ENCODE measurements around the gene PITX1. TPM values are rescaled to one million over a fixed set of nuclear protein-coding genes. Genes with fewer than 3 reads are reported as not detected.

PITX1 gene
- total RNA-seq, 1 experiment from 2014 or later, result 173 TPM

- Histone ChIP-seq H3K9me2 (replicated peaks; ENCODE audit: insufficient read depth, low read length) (no peaks in the 10 kb centered on the region), H3K4me1 (ENCODE audit: low read length) (peaks cover 24% of the 10 kb centered on the region), H3K36me3 (ENCODE audit: insufficient read depth, low read length) (peaks cover 4% of the 10 kb centered on the region; the same call in 1 of the 2 replicates), H2AFZ (ENCODE audit: low read length) (no peak overlapping the region), H3K79me2 (ENCODE audit: low read length) (no peaks in the 10 kb centered on the region), H3K27ac (ENCODE audit: low read length) (no peak overlapping the region), H3K4me2 (ENCODE audit: low read depth, low read length, poor library complexity, severe bottlenecking) (no peak overlapping the region), H3K9ac (ENCODE audit: low read length) (no peak overlapping the region), H4K20me1 (ENCODE audit: insufficient read depth, low read depth, low read length) (no peaks in the 10 kb centered on the region), H3K4me3 (ENCODE audit: low read length) (no peak overlapping the region), H3K9me3 (ENCODE audit: low read length) (no peaks in the 10 kb centered on the region), H3K27me3 (ENCODE audit: low read length) (no peaks in the 10 kb centered on the region)
- DNase-seq, result no peak
Measured at GRCh38 chr5:135018457-135018856, 15.6 kb downstream of the PITX1 start.

- Histone ChIP-seq H3K79me2 (ENCODE audit: low read length) (no peaks in the 10 kb centered on the region), H3K4me1 (ENCODE audit: low read length) (peaks cover 24% of the 10 kb centered on the region), H3K27ac (ENCODE audit: low read length) (no peak overlapping the region), H3K36me3 (ENCODE audit: insufficient read depth, low read length) (peaks cover 4% of the 10 kb centered on the region; the same call in 1 of the 2 replicates), H4K20me1 (ENCODE audit: insufficient read depth, low read depth, low read length) (no peaks in the 10 kb centered on the region), H3K9me2 (replicated peaks; ENCODE audit: insufficient read depth, low read length) (no peaks in the 10 kb centered on the region), H3K4me2 (ENCODE audit: low read depth, low read length, poor library complexity, severe bottlenecking) (no peak overlapping the region), H3K4me3 (ENCODE audit: low read length) (no peak overlapping the region), H2AFZ (ENCODE audit: low read length) (no peak overlapping the region), H3K9ac (ENCODE audit: low read length) (no peak overlapping the region), H3K9me3 (ENCODE audit: low read length) (no peaks in the 10 kb centered on the region), H3K27me3 (ENCODE audit: low read length) (no peaks in the 10 kb centered on the region)
- no peak for DNase-seq
Measured at GRCh38 chr5:135016861-135017290, 17.2 kb downstream of the PITX1 start.

- peaks cover 4% of the 10 kb centered on the region; the same call in 1 of the 2 replicates for H3K36me3 ChIP-seq (ENCODE audit: insufficient read depth, low read length)
- H2AFZ ChIP-seq (ENCODE audit: low read length), result no peak overlapping the region
- no peak overlapping the region for H3K27ac ChIP-seq (ENCODE audit: low read length)
- no peaks in the 10 kb centered on the region for H4K20me1 ChIP-seq (ENCODE audit: insufficient read depth, low read depth, low read length)
- peaks cover 16% of the 10 kb centered on the region for H3K4me1 ChIP-seq (ENCODE audit: low read length)
- no peaks in the 10 kb centered on the region for H3K9me2 ChIP-seq (replicated peaks; ENCODE audit: insufficient read depth, low read length)
- no peaks in the 10 kb centered on the region for H3K79me2 ChIP-seq (ENCODE audit: low read length)
- DNase-seq, result no peak
- no peak overlapping the region for H3K4me2 ChIP-seq (ENCODE audit: low read depth, low read length, poor library complexity, severe bottlenecking)
- H3K9ac ChIP-seq (ENCODE audit: low read length), result no peak overlapping the region
- no peaks in the 10 kb centered on the region for H3K27me3 ChIP-seq (ENCODE audit: low read length)
- no peak overlapping the region for H3K4me3 ChIP-seq (ENCODE audit: low read length)
- H3K9me3 ChIP-seq (ENCODE audit: low read length), result no peaks in the 10 kb centered on the region
Measured at GRCh38 chr5:135015942-135016341, 18.1 kb downstream of the PITX1 start.

- Histone ChIP-seq H3K4me1 (ENCODE audit: low read length) (peaks cover 5% of the 10 kb centered on the region), H3K27me3 (ENCODE audit: low read length) (no peaks in the 10 kb centered on the region), H3K4me3 (ENCODE audit: low read length) (no peak overlapping the region), H3K9me2 (replicated peaks; ENCODE audit: insufficient read depth, low read length) (no peaks in the 10 kb centered on the region), H2AFZ (ENCODE audit: low read length) (no peak overlapping the region), H4K20me1 (ENCODE audit: insufficient read depth, low read depth, low read length) (no peaks in the 10 kb centered on the region), H3K9me3 (ENCODE audit: low read length) (no peaks in the 10 kb centered on the region), H3K79me2 (ENCODE audit: low read length) (no peaks in the 10 kb centered on the region), H3K4me2 (ENCODE audit: low read depth, low read length, poor library complexity, severe bottlenecking) (no peak overlapping the region), H3K36me3 (ENCODE audit: insufficient read depth, low read length) (peaks cover 4% of the 10 kb centered on the region; the same call in 1 of the 2 replicates), H3K27ac (ENCODE audit: low read length) (no peak overlapping the region), H3K9ac (ENCODE audit: low read length) (no peak overlapping the region)
- no peak for DNase-seq
Measured at GRCh38 chr5:135013947-135014570, 20.0 kb downstream of the PITX1 start.

GRCh38 chr5:135013445-135013844, 20.6 kb downstream of the PITX1 start:
- Histone ChIP-seq H3K9me3 (ENCODE audit: low read length) (no peaks in the 10 kb centered on the region), H3K4me2 (ENCODE audit: low read depth, low read length, poor library complexity, severe bottlenecking) (no peak overlapping the region), H3K36me3 (ENCODE audit: insufficient read depth, low read length) (peaks cover 4% of the 10 kb centered on the region; the same call in 1 of the 2 replicates), H3K4me1 (ENCODE audit: low read length) (peaks cover 4% of the 10 kb centered on the region), H3K9ac (ENCODE audit: low read length) (no peak overlapping the region), H3K79me2 (ENCODE audit: low read length) (no peaks in the 10 kb centered on the region), H3K27ac (ENCODE audit: low read length) (no peak overlapping the region), H3K9me2 (replicated peaks; ENCODE audit: insufficient read depth, low read length) (no peaks in the 10 kb centered on the region), H3K27me3 (ENCODE audit: low read length) (no peaks in the 10 kb centered on the region), H3K4me3 (ENCODE audit: low read length) (no peak overlapping the region), H4K20me1 (ENCODE audit: insufficient read depth, low read depth, low read length) (no peaks in the 10 kb centered on the region), H2AFZ (ENCODE audit: low read length) (no peak overlapping the region)
- DNase-seq, result no peak

- peaks cover 4% of the 10 kb centered on the region for H3K4me1 ChIP-seq (ENCODE audit: low read length)
- no peak overlapping the region for H3K27ac ChIP-seq (ENCODE audit: low read length)
- no peaks in the 10 kb centered on the region for H3K9me2 ChIP-seq (replicated peaks; ENCODE audit: insufficient read depth, low read length)
- no peaks in the 10 kb centered on the region for H4K20me1 ChIP-seq (ENCODE audit: insufficient read depth, low read depth, low read length)
- H3K4me2 ChIP-seq (ENCODE audit: low read depth, low read length, poor library complexity, severe bottlenecking), result no peak overlapping the region
- H2AFZ ChIP-seq (ENCODE audit: low read length), result no peak overlapping the region
- peaks cover 4% of the 10 kb centered on the region; the same call in 1 of the 2 replicates for H3K36me3 ChIP-seq (ENCODE audit: insufficient read depth, low read length)
- no peak overlapping the region for H3K9ac ChIP-seq (ENCODE audit: low read length)
- no peak overlapping the region for H3K4me3 ChIP-seq (ENCODE audit: low read length)
- H3K27me3 ChIP-seq (ENCODE audit: low read length), result no peaks in the 10 kb centered on the region
- H3K9me3 ChIP-seq (ENCODE audit: low read length), result no peaks in the 10 kb centered on the region
- no peaks in the 10 kb centered on the region for H3K79me2 ChIP-seq (ENCODE audit: low read length)
- DNase-seq, result no peak
Measured at GRCh38 chr5:135012951-135013391, 21.1 kb downstream of the PITX1 start.

- no peak overlapping the region for H2AFZ ChIP-seq (ENCODE audit: low read length)
Measured at GRCh38 chr5:135012033-135012588, 21.9 kb downstream of the PITX1 start.

GRCh38 chr5:135011355-135012032, 22.5 kb downstream of the PITX1 start:
- H3K9me3 ChIP-seq (ENCODE audit: low read length), result no peaks in the 10 kb centered on the region
- no peak overlapping the region for H2AFZ ChIP-seq (ENCODE audit: low read length)
- no peak overlapping the region for H3K27ac ChIP-seq (ENCODE audit: low read length)
- H3K36me3 ChIP-seq (ENCODE audit: insufficient read depth, low read length), result peaks cover 3% of the 10 kb centered on the region; the same call in 1 of the 2 replicates
- no peak overlapping the region for H3K9ac ChIP-seq (ENCODE audit: low read length)
- H3K27me3 ChIP-seq (ENCODE audit: low read length), result no peaks in the 10 kb centered on the region
- H4K20me1 ChIP-seq (ENCODE audit: insufficient read depth, low read depth, low read length), result no peaks in the 10 kb centered on the region
- H3K4me1 ChIP-seq (ENCODE audit: low read length), result peaks cover 4% of the 10 kb centered on the region
- H3K4me2 ChIP-seq (ENCODE audit: low read depth, low read length, poor library complexity, severe bottlenecking), result no peak overlapping the region
- no peaks in the 10 kb centered on the region for H3K79me2 ChIP-seq (ENCODE audit: low read length)
- no peak overlapping the region for H3K4me3 ChIP-seq (ENCODE audit: low read length)
- DNase-seq, result no peak
- no peaks in the 10 kb centered on the region for H3K9me2 ChIP-seq (replicated peaks; ENCODE audit: insufficient read depth, low read length)

More at GRCh38 chr5:135012033-135012588, 21.9 kb downstream of the PITX1 start:
- Histone ChIP-seq H4K20me1 (ENCODE audit: insufficient read depth, low read depth, low read length) (no peaks in the 10 kb centered on the region), H3K9me2 (replicated peaks; ENCODE audit: insufficient read depth, low read length) (no peaks in the 10 kb centered on the region), H3K79me2 (ENCODE audit: low read length) (no peaks in the 10 kb centered on the region), H3K9ac (ENCODE audit: low read length) (no peak overlapping the region), H3K27me3 (ENCODE audit: low read length) (no peaks in the 10 kb centered on the region), H3K4me1 (ENCODE audit: low read length) (peaks cover 4% of the 10 kb centered on the region), H3K36me3 (ENCODE audit: insufficient read depth, low read length) (peaks cover 4% of the 10 kb centered on the region; the same call in 1 of the 2 replicates), H3K27ac (ENCODE audit: low read length) (no peak overlapping the region), H3K9me3 (ENCODE audit: low read length) (no peaks in the 10 kb centered on the region), H3K4me3 (ENCODE audit: low read length) (no peak overlapping the region), H3K4me2 (ENCODE audit: low read depth, low read length, poor library complexity, severe bottlenecking) (no peak overlapping the region)
- DNase-seq, result no peak
